ENCODE data around the gene SEMA5B.

SEMA5B gene

GRCh38 chr3:122903171-122903570 is 124.4 kb downstream of the SEMA5B start:
- H3K79me2 ChIP-seq (ENCODE audit: low read length), result no peaks in the 10 kb centered on the region
- H3K4me3 ChIP-seq (ENCODE audit: low read length), result no peak overlapping the region
- DNase-seq, result no peak
- no peak overlapping the region for H2AFZ ChIP-seq (ENCODE audit: low read length)
- no peaks in the 10 kb centered on the region for H3K4me1 ChIP-seq (ENCODE audit: low read length)
- H3K9me2 ChIP-seq (replicated peaks; ENCODE audit: insufficient read depth, low read length), result no peaks in the 10 kb centered on the region
- no peaks in the 10 kb centered on the region for H3K27me3 ChIP-seq (replicated peaks; ENCODE audit: insufficient read depth, low read length)
- H3K36me3 ChIP-seq (replicated peaks; ENCODE audit: insufficient read depth, low read length), result no peaks in the 10 kb centered on the region
- no peaks in the 10 kb centered on the region for H3K9me3 ChIP-seq (replicated peaks; ENCODE audit: insufficient read depth, low read length)
- H3F3A ChIP-seq (ENCODE audit: insufficient read depth, low read length), result no peaks in the 10 kb centered on the region
- no peaks in the 10 kb centered on the region for H4K20me1 ChIP-seq (ENCODE audit: insufficient read depth, low read length)
- no peak overlapping the region for H3K27ac ChIP-seq (ENCODE audit: low read length)
- H3K9ac ChIP-seq (ENCODE audit: low read length), result no peak overlapping the region
- TF ChIP-seq EZH2 (optimal IDR thresholded peaks at IDR 0.05; ENCODE audit: low read depth, low read length) (no peak), CTCF (IDR thresholded peaks at IDR 0.05; ENCODE audit: low read length) (no peak), EZH2phosphoT487 (IDR thresholded peaks at IDR 0.05; ENCODE audit: low read length) (no peak)
- H3K4me2 ChIP-seq (ENCODE audit: low read depth, low read length), result no peak overlapping the region

- Histone ChIP-seq H3K4me2 (ENCODE audit: low read depth, low read length) (no peak overlapping the region), H3K9ac (ENCODE audit: low read length) (no peak overlapping the region), H3K9me3 (replicated peaks; ENCODE audit: insufficient read depth, low read length) (no peaks in the 10 kb centered on the region), H2AFZ (ENCODE audit: low read length) (no peak overlapping the region), H3K79me2 (ENCODE audit: low read length) (no peaks in the 10 kb centered on the region), H3F3A (ENCODE audit: insufficient read depth, low read length) (no peaks in the 10 kb centered on the region), H3K27ac (ENCODE audit: low read length) (no peak overlapping the region), H3K9me2 (replicated peaks; ENCODE audit: insufficient read depth, low read length) (no peaks in the 10 kb centered on the region), H3K4me3 (ENCODE audit: low read length) (no peak overlapping the region), H3K36me3 (replicated peaks; ENCODE audit: insufficient read depth, low read length) (no peaks in the 10 kb centered on the region), H3K4me1 (ENCODE audit: low read length) (no peaks in the 10 kb centered on the region), H4K20me1 (ENCODE audit: insufficient read depth, low read length) (no peaks in the 10 kb centered on the region), H3K27me3 (replicated peaks; ENCODE audit: insufficient read depth, low read length) (no peaks in the 10 kb centered on the region)
- no peak for DNase-seq
- TF ChIP-seq EZH2 (optimal IDR thresholded peaks at IDR 0.05; ENCODE audit: low read depth, low read length), result no peak
- TF ChIP-seq EZH2phosphoT487 (IDR thresholded peaks at IDR 0.05; ENCODE audit: low read length), result no peak
- no peak for TF ChIP-seq CTCF (IDR thresholded peaks at IDR 0.05; ENCODE audit: low read length)
These were observed 125.2 kb downstream of the SEMA5B start for GRCh38 chr3:122902326-122902725.

GRCh38 chr3:122898298-122898697 is 129.3 kb downstream of the SEMA5B start:
- H3K36me3 ChIP-seq (replicated peaks; ENCODE audit: insufficient read depth, low read length), result no peaks in the 10 kb centered on the region
- no peak overlapping the region for H3K4me3 ChIP-seq (ENCODE audit: low read length)
- H3F3A ChIP-seq (ENCODE audit: insufficient read depth, low read length), result no peaks in the 10 kb centered on the region
- no peak overlapping the region for H3K27ac ChIP-seq (ENCODE audit: low read length)
- H3K9me2 ChIP-seq (replicated peaks; ENCODE audit: insufficient read depth, low read length), result no peaks in the 10 kb centered on the region
- no peaks in the 10 kb centered on the region for H3K9me3 ChIP-seq (replicated peaks; ENCODE audit: insufficient read depth, low read length)
- no peak for DNase-seq
- TF ChIP-seq EZH2phosphoT487 (IDR thresholded peaks at IDR 0.05; ENCODE audit: low read length) (no peak), EZH2 (optimal IDR thresholded peaks at IDR 0.05; ENCODE audit: low read depth, low read length) (no peak), CTCF (IDR thresholded peaks at IDR 0.05; ENCODE audit: low read length) (no peak)
- no peak overlapping the region for H3K4me2 ChIP-seq (ENCODE audit: low read depth, low read length)
- no peak overlapping the region for H2AFZ ChIP-seq (ENCODE audit: low read length)
- H4K20me1 ChIP-seq (ENCODE audit: insufficient read depth, low read length), result no peaks in the 10 kb centered on the region
- no peak overlapping the region for H3K9ac ChIP-seq (ENCODE audit: low read length)
- H3K4me1 ChIP-seq (ENCODE audit: low read length), result peaks cover 8% of the 10 kb centered on the region
- no peaks in the 10 kb centered on the region for H3K27me3 ChIP-seq (replicated peaks; ENCODE audit: insufficient read depth, low read length)
- no peaks in the 10 kb centered on the region for H3K79me2 ChIP-seq (ENCODE audit: low read length)

Data from MM.1S (cell line).